NCI-H1417 (cell line): ENCODE measurements around the gene PIERCE2.
"Not testable (repeated sequence)": the region's sequence is repeated elsewhere in the genome, so short reads cannot be mapped to it uniquely, and the experiment has no call there.

Source experiments
- DNase-seq, 3 experiments: peaks; one replicate each; lab custom pipeline; 2025; lab: John Stamatoyannopoulos, UW

PIERCE2 gene, protein sequence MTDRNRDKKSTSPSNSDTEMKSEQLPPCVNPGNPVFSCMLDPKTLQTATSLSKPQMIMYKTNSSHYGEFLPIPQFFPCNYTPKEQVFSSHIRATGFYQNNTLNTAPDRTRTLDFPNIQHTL

GRCh38 chr15:55408012-55408928 is at the start of gene PIERCE2, which contains the start of gene CCPG1:
PIERCE2 (plus strand) TSS chr15:55408495; CDS start chr15:55408769, 274 bp downstream.
CCPG1 (minus strand) TSS chr15:55408359; CDS start chr15:55389424, 18,935 bp downstream.
- peak; percentile 85 to 95 (median 93) for DNase-seq

- DNase-seq = no peak
These were observed 48.0 kb upstream of the PIERCE2 start for GRCh38 chr15:55360256-55360655.

GRCh38 chr15:55361048-55361447 is 47.2 kb upstream of the PIERCE2 start:
- DNase-seq = no peak

- DNase-seq = no peak
These were observed 45.7 kb upstream of the PIERCE2 start for GRCh38 chr15:55362641-55363040.

DNA sequence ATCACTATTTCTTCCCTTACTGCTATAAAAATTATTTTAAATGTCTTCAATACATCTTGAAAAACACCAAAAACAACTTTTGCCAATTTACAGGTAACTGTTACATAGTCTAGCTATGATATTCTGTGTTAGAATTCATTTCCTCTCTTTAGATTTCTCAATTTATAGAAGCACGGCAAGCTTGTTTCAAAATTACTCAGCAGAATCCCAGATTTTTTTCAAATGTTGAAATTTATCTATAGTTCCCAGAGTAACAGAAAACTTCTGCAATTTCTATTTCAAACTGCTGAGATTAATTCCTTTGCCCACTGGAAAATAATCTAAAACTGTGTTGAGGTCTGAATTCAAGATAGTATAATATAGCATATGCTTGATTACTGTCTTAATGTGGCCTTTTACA is 41.3 kb upstream of the PIERCE2 start:
- no peak for DNase-seq

DNA sequence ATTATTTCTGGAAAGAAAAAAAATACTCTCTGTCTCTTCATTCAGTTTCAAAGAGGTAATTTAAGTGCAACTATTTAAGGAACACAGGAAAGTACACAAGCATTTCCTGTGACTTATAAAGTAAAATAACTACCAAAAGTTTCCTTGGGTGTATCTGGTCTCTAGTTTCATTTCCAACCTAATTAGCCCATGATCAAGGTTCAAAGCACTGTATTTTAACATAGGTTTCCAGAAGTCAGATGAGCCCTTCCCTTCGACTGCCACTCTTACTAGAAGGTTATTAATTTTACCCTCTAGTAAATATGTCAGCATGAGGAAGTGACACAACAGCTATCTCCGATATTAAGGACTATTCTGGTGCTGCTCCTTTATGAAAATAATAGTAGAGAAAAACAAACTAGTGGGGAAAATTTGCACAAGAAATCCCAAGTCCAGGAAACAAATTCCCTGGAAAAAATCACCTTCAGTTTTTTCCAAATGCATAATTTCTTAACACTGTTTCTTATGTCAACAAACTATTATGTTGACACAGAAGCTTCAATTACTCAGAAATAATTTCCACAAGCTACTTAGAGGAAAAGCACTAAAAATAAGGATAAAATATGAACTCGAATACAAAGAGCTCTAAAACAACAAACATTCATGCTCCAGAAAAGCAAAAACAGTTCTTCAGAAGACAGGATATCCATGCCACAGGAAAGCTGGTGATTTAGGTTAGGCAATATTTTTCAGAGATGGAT is 35.4 kb upstream of the PIERCE2 start:
- DNase-seq = peak in 1 of 3 experiments; percentile 26

DNA sequence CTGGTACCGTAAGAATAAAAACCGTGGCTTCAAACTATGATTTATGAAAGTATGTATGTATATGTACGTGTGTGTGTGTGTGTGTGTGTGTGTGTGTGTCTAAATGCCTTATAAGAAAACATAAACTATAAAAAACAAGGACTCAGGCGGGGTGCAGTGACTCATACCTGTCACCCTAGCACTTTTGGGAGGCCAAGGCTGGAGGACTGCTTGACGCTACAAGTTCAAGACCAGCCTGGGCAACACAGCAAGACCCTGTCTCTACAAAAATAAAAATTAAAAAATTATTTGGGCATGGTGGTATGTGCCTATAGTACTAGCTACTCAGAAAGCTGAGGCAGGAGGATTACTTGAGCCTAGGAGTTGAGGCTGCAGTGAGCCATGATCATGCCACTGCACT is 29.2 kb upstream of the PIERCE2 start:
- DNase-seq = no peak

GRCh38 chr15:55381595-55381994 is 26.7 kb upstream of the PIERCE2 start:
- no peak for DNase-seq

- no peak for DNase-seq
These were observed 24.6 kb upstream of the PIERCE2 start for GRCh38 chr15:55383687-55384086.

DNA sequence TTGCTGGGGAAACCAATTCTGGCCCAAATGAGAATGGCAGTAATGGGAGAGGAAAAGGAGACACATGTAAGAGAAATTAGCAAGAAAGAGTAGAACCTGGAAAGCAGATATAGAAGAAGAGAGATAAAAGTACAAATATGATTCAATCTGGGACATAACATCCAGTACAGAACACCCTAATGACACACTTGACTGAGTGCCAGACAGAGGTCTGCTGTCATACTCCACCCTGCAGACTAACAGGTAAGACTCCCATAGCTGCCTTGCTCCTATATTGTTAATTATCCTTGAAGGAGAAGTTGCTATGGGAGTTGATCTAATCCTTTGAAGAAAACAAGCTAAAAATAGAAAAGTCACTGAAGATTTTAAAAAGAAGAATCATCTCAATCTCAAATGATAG is 21.3 kb upstream of the PIERCE2 start:
- no peak for DNase-seq

- DNase-seq = no peak
These were observed 19.1 kb upstream of the PIERCE2 start for GRCh38 chr15:55389264-55389607.

GRCh38 chr15:55394694-55395093 is 13.6 kb upstream of the PIERCE2 start:
- DNase-seq = no peak

GRCh38 chr15:55398243-55398642 is 10.1 kb upstream of the PIERCE2 start:
- DNase-seq = no peak

DNA sequence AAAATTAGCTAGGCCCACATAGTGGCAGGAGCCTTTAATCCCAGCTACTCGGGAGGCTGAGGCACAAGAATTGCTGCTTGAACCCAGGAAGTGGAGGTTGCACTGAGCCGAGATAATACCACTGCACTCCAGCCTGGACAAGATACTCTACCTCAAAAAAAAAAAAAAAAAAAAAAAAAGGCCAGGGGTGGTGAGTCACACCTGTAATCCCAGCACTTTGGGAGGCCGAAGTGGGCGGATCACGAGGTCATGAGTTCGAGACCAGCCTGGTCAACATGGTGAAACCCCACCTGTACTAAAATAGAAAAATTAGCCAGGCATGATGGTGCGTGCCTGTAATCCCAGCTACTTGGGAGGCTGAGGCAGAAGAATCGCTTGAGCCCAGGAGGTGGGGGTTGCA is 8.2 kb upstream of the PIERCE2 start:
- not testable (repeated sequence) for DNase-seq

GRCh38 chr15:55401786-55402246 is 6.5 kb upstream of the PIERCE2 start:
- DNase-seq = no peak

GRCh38 chr15:55402707-55403106 is 5.6 kb upstream of the PIERCE2 start:
- DNase-seq = no peak

GRCh38 chr15:55403531-55403930 is 4.8 kb upstream of the PIERCE2 start:
- peak in 1 of 3 experiments; percentile 1 for DNase-seq

DNA sequence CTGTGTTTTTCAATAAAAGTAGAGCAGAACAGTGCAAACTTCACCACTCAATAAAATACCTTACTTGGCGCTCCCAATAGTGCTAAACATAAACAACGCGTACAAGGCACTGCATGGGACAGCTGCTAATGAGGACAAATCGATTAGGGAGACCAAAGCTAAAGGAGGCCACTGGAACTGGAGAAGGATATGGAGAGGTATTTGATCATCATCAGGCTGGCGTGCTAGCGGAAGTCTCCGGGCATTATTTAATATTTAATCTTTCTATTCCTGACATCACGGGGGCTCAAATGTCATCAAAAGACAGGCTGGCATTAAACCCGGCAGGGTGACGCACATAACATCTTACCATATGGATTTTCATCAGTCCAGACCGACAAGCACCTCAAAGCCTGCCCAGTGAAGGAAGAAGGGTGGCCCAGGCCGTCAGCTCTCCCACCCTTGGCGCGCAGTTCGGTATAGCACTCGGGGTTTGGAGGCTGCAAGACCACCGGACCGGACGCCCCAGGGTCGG is 740 bp upstream of the PIERCE2 start:
- peak in 1 of 3 experiments; percentile 77 for DNase-seq

DNA sequence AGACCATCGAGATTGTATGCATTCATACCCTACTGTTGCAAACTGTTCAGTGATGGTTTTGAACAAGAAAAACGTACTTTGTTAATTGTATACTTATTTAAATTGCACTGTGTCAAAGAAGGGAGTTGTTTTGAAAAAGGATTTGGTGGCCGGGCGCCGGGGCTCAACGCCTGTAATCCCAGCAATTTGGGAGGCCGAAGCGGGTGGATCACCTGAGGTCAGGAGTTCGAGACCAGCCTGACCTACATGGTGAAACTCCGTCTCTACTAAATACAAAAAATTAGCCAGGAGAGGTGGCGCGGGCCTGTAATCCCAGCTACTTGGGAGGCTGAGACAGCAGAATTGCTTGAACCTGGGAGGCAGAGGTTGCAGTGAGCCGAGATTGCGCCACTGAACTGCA is 681 bp downstream of the PIERCE2 start:
- DNase-seq = not testable (repeated sequence)

DNA sequence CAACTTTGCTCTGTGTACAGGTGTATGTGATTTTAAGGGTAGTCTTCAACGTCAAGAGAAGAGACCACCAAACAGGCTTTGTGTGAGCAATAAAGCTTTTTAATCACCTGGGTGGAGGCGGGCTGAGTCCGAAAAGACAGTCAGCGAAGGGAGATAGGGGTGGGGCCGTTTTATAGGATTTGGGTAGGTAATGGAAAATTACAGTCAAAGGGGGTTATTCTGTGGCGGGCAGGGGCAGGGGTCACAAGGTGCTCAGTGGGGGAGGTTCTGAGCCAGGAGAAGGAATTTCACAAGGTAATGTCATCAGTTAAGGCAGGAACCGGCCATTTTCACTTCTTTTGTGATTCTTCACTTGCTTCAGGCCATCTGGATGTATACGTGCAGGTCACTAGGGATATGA is 9.4 kb downstream of the PIERCE2 start:
- not testable (repeated sequence) for DNase-seq

- no peak for DNase-seq
These were observed 12.0 kb downstream of the PIERCE2 start for GRCh38 chr15:55420171-55420866.

- no peak for DNase-seq
These were observed 13.8 kb downstream of the PIERCE2 start for GRCh38 chr15:55422089-55422488.
